Measurements from ENCODE around the gene SCEL. TPM values are rescaled to one million over a fixed set of nuclear protein-coding genes. Genes with fewer than 3 reads are reported as not detected.

The SCEL gene
- total and polyA plus RNA-seq, 2 of the 4 experiments (the other 2 are of a cell fraction) = not detected

DNA sequence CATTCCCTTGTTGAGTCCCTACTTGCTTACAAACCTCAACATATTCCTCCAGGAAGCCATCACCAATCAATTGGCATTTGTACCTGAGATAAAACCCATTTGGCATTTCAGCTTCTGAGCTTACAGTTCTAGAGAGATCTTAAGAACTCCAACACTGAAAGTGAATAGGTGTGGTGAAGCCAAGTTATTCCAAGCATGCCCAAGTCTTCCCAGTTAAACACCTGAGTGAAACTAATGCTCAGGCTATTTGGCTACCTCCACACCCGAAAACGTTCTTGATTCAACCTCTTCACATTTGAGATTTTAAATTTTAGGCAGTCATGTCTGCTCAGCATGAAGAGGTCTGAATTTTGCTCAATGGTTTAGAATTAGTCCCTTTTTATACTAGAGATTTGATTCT lies 2.5 kb upstream of the SCEL start:
- H3K27me3 ChIP-seq (ENCODE audit: control insufficient read depth, insufficient read depth, low read length) = no peaks in the 10 kb centered on the region
- no peak overlapping the region for H3K23ac ChIP-seq (ENCODE audit: low read depth, low read length)
- H3K18ac ChIP-seq (ENCODE audit: low read depth, low read length) = no peak overlapping the region
- H2BK120ac ChIP-seq (ENCODE audit: low read depth, low read length) = no peak overlapping the region
- no peak overlapping the region for H4K91ac ChIP-seq (ENCODE audit: insufficient read depth, low read depth, low read length)
- H3K27ac ChIP-seq (ENCODE audit: insufficient read depth, low read length) = no peak overlapping the region
- H4K8ac ChIP-seq (ENCODE audit: low read depth in 2 of 2, low read length in 2 of 2) = no peak overlapping the region
- no peaks in the 10 kb centered on the region for H3K36me3 ChIP-seq (ENCODE audit: control insufficient read depth, insufficient read depth, low read length)
- no peaks in the 10 kb centered on the region for H3K9me1 ChIP-seq (ENCODE audit: insufficient read depth, low read length)
- H2BK15ac ChIP-seq (ENCODE audit: low read depth, low read length) = no peak overlapping the region
- no peak overlapping the region for H2AK9ac ChIP-seq (replicated peaks; ENCODE audit: low read depth, low read length, poor library complexity)
- CTCF ChIA-PET = no interaction called here
- H4K5ac ChIP-seq (ENCODE audit: low read depth, low read length) = no peak overlapping the region
- no peak for ATAC-seq (ENCODE audit: low read depth)
- no peaks in the 10 kb centered on the region for H3K4me1 ChIP-seq (ENCODE audit: control insufficient read depth, insufficient read depth, low read length)
- H3K14ac ChIP-seq (replicated peaks; ENCODE audit: low read depth, low read length) = no peak overlapping the region
- POLR2A ChIA-PET (ENCODE audit: unreplicated experiment) = no interaction called here
- dilution Hi-C loops (cut with HindIII; ENCODE audit: low sequenced_read_pairs, unreplicated experiment) (no loop called here), in situ Hi-C loops (cut with MboI; ENCODE audit: low sequenced_read_pairs) (no loop called here), intact Hi-C loops (cut with micrococcal nuclease) (no loop called here)
- H3K9ac ChIP-seq (ENCODE audit: low read depth, low read length) = no peak overlapping the region
- H3K4me2 ChIP-seq (ENCODE audit: low read depth, low read length) = no peak overlapping the region
- H4K20me1 ChIP-seq (ENCODE audit: insufficient read depth, low read length) = no peaks in the 10 kb centered on the region
- TF ChIP-seq CHD1 (IDR thresholded peaks at IDR 0.05; ENCODE audit: low read depth, low read length) (no peak), FOS (IDR thresholded peaks at IDR 0.05; ENCODE audit: low read depth, low read length) (no peak), CEBPB (IDR thresholded peaks at IDR 0.05; ENCODE audit: low read depth, low read length) (no peak), MAFK (IDR thresholded peaks at IDR 0.05; ENCODE audit: low read depth, low read length) (no peak), RFX5 (IDR thresholded peaks at IDR 0.05; ENCODE audit: low read depth, low read length) (no peak), POLR2A (IDR thresholded peaks at IDR 0.05; ENCODE audit: low read depth, low read length) (no peak), MXI1 (IDR thresholded peaks at IDR 0.05; ENCODE audit: borderline replicate concordance, low read depth, low read length) (no peak), RAD21 (IDR thresholded peaks at IDR 0.05; ENCODE audit: low read length) (no peak)
- TF ChIP-seq, protein P1, sequence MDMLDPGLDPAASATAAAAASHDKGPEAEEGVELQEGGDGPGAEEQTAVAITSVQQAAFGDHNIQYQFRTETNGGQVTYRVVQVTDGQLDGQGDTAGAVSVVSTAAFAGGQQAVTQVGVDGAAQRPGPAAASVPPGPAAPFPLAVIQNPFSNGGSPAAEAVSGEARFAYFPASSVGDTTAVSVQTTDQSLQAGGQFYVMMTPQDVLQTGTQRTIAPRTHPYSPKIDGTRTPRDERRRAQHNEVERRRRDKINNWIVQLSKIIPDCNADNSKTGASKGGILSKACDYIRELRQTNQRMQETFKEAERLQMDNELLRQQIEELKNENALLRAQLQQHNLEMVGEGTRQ (IDR thresholded peaks at IDR 0.05; ENCODE audit: low read depth, low read length) = no peak
- TF ChIP-seq, protein P2, sequence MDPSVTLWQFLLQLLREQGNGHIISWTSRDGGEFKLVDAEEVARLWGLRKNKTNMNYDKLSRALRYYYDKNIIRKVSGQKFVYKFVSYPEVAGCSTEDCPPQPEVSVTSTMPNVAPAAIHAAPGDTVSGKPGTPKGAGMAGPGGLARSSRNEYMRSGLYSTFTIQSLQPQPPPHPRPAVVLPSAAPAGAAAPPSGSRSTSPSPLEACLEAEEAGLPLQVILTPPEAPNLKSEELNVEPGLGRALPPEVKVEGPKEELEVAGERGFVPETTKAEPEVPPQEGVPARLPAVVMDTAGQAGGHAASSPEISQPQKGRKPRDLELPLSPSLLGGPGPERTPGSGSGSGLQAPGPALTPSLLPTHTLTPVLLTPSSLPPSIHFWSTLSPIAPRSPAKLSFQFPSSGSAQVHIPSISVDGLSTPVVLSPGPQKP (IDR thresholded peaks at IDR 0.05; ENCODE audit: borderline replicate concordance, low read depth, low read length) = no peak
- TF ChIP-seq, protein P3, sequence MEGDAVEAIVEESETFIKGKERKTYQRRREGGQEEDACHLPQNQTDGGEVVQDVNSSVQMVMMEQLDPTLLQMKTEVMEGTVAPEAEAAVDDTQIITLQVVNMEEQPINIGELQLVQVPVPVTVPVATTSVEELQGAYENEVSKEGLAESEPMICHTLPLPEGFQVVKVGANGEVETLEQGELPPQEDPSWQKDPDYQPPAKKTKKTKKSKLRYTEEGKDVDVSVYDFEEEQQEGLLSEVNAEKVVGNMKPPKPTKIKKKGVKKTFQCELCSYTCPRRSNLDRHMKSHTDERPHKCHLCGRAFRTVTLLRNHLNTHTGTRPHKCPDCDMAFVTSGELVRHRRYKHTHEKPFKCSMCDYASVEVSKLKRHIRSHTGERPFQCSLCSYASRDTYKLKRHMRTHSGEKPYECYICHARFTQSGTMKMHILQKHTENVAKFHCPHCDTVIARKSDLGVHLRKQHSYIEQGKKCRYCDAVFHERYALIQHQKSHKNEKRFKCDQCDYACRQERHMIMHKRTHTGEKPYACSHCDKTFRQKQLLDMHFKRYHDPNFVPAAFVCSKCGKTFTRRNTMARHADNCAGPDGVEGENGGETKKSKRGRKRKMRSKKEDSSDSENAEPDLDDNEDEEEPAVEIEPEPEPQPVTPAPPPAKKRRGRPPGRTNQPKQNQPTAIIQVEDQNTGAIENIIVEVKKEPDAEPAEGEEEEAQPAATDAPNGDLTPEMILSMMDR (conservative IDR thresholded peaks at IDR 0.05; ENCODE audit: low read depth, low read length) = no peak
- no CpG with 5 or more reads among the region's 2 CpGs for WGBS, 2 experiments (ENCODE audit: extremely low coverage in 2 of 2, insufficient read length in 1 of 2)
- H2AFZ ChIP-seq (replicated peaks; ENCODE audit: low read length, poor library complexity) = no peak overlapping the region
- H2BK20ac ChIP-seq (ENCODE audit: low read depth, low read length) = no peak overlapping the region
- no peak for DNase-seq
- H3K4ac ChIP-seq (ENCODE audit: low read depth, low read length) = no peak overlapping the region
- BruUV-seq (replicated peaks) = no TSS peak
- no peaks in the 10 kb centered on the region for H3K9me3 ChIP-seq (ENCODE audit: control insufficient read depth, insufficient read depth, low read length)
- no peak overlapping the region for H2AK5ac ChIP-seq (ENCODE audit: low read depth, low read length)
- no peak overlapping the region for H3K56ac ChIP-seq (ENCODE audit: extremely low read depth, insufficient read depth, low read length)
- no peak overlapping the region for H3K4me3 ChIP-seq (ENCODE audit: insufficient read depth, low read depth, low read length)
- no peak overlapping the region for H2BK5ac ChIP-seq (ENCODE audit: low read depth, low read length, poor library complexity, severe bottlenecking)
- H3K79me1 ChIP-seq (ENCODE audit: low read depth in 1 of 2, low read length in 2 of 2) = no peaks in the 10 kb centered on the region

All from IMR-90 (cell line).